HG02938 (cell line): ENCODE results near the gene RIPK4.
"Not testable (repeated sequence)": the region's sequence is repeated elsewhere in the genome, so short reads cannot be mapped to it uniquely, and the experiment has no call there.

Experiments
- ATAC-seq: cut with Tn5 transposase; IDR thresholded peaks from one replicate; pipeline ENCODE4 v1.9.1; 2021; ENCODE audit warnings: mild to moderate bottlenecking, moderate library complexity; ENCODE audit not compliant: unreplicated experiment

The RIPK4 gene

GRCh38 chr21:41717573-41718330 lies 49.1 kb downstream of the RIPK4 start:
- ATAC-seq: no peak

- no peak for ATAC-seq
These were observed 50.1 kb downstream of the RIPK4 start for GRCh38 chr21:41716751-41717150.

- ATAC-seq: no peak
These were observed 51.1 kb downstream of the RIPK4 start for GRCh38 chr21:41715649-41716281.

- not testable (repeated sequence) for ATAC-seq
These were observed 52.5 kb downstream of the RIPK4 start for GRCh38 chr21:41714299-41714865.

- ATAC-seq: no peak
These were observed 53.2 kb downstream of the RIPK4 start for GRCh38 chr21:41713495-41714281.

- ATAC-seq: no peak
These were observed 54.1 kb downstream of the RIPK4 start for GRCh38 chr21:41712730-41713129.

GRCh38 chr21:41712201-41712600 lies 54.7 kb downstream of the RIPK4 start:
- no peak for ATAC-seq

- no peak for ATAC-seq
These were observed 55.3 kb downstream of the RIPK4 start for GRCh38 chr21:41711416-41712007.

GRCh38 chr21:41710823-41711160 lies 56.1 kb downstream of the RIPK4 start:
- ATAC-seq: no peak

GRCh38 chr21:41709965-41710822 lies 56.7 kb downstream of the RIPK4 start:
- ATAC-seq: no peak

- no peak for ATAC-seq
These were observed 57.7 kb downstream of the RIPK4 start for GRCh38 chr21:41709166-41709565.

GRCh38 chr21:41707960-41708330 lies 58.9 kb downstream of the RIPK4 start:
- no peak for ATAC-seq

GRCh38 chr21:41707231-41707959 lies 59.5 kb downstream of the RIPK4 start:
- no peak for ATAC-seq

GRCh38 chr21:41706678-41707077 lies 60.2 kb downstream of the RIPK4 start:
- ATAC-seq: no peak

- no peak for ATAC-seq
These were observed 60.6 kb downstream of the RIPK4 start for GRCh38 chr21:41706263-41706639.

- no peak for ATAC-seq
These were observed 61.1 kb downstream of the RIPK4 start for GRCh38 chr21:41705546-41706262.

GRCh38 chr21:41703857-41704501 lies 62.9 kb downstream of the RIPK4 start:
- no peak for ATAC-seq

GRCh38 chr21:41701749-41702148 lies 65.1 kb downstream of the RIPK4 start:
- ATAC-seq: no peak

- ATAC-seq: no peak
These were observed 67.5 kb downstream of the RIPK4 start for GRCh38 chr21:41699311-41699710.
